Retinal pigment epithelial cell (primary cell): ENCODE measurements around the gene HSD17B12.

Experiments used
- DNase-seq: peaks from one replicate; pipeline ENCODE4 v3.0.0-alpha.2; 2010; ENCODE audit warnings: low read depth
- H3K4me3 ChIP-seq: 2 replicates; pipeline ENCODE4 v1.5.1; 2011; ENCODE audit warnings: mild to moderate bottlenecking, low read length, control low read depth, moderate library complexity
- TF ChIP-seq, protein P1 (sequence below): conservative IDR thresholded peaks from 2 replicates; pipeline ENCODE4 v1.5.1; 2011; ENCODE audit warnings: low read depth, low read length, control low read depth, inconsistent platforms

Gene HSD17B12

DNA sequence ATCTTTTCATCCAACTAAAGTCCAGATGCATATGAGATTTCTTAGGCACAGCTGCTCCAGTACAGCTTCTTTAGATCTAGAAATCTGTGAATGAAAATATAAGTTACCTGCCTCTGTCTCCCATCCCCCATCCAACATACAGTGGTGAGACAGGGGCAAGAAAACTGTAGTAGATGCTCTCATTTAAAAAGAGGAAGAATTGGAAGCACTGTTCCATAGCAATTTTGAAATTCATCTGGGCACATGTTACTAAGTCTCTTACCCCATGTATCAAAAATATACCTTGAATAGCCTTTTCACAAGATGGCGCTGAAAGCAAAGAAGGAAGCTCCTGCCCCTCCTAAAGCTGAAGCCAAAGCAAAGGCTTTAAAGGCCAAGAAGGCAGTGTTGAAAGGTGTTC lies 37.8 kb downstream of the HSD17B12 start:
- H3K4me3 ChIP-seq = no peak overlapping the region
- TF ChIP-seq, protein P1, sequence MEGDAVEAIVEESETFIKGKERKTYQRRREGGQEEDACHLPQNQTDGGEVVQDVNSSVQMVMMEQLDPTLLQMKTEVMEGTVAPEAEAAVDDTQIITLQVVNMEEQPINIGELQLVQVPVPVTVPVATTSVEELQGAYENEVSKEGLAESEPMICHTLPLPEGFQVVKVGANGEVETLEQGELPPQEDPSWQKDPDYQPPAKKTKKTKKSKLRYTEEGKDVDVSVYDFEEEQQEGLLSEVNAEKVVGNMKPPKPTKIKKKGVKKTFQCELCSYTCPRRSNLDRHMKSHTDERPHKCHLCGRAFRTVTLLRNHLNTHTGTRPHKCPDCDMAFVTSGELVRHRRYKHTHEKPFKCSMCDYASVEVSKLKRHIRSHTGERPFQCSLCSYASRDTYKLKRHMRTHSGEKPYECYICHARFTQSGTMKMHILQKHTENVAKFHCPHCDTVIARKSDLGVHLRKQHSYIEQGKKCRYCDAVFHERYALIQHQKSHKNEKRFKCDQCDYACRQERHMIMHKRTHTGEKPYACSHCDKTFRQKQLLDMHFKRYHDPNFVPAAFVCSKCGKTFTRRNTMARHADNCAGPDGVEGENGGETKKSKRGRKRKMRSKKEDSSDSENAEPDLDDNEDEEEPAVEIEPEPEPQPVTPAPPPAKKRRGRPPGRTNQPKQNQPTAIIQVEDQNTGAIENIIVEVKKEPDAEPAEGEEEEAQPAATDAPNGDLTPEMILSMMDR = no peak
- DNase-seq = no peak

DNA sequence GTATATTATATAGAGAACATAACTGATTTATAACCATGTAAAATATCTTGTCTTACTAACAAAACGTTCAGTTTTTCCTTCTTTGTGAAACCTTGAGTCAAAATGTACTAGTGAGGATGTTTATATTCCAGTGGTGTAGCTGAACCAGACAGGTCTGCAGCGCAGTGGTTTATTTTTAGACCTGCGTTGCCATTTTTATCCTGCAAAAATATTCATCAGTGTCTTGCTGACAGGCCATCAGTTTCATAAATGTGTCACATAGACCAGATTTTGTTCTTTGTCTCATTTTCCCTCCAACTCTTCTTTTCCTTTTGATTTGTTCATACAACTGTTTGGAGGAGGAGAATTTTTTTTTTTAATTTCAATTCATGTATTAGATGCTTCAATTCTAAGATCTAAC lies 43.1 kb downstream of the HSD17B12 start:
- H3K4me3 ChIP-seq = no peak overlapping the region
- TF ChIP-seq, protein P1 = no peak
- no peak for DNase-seq

DNA sequence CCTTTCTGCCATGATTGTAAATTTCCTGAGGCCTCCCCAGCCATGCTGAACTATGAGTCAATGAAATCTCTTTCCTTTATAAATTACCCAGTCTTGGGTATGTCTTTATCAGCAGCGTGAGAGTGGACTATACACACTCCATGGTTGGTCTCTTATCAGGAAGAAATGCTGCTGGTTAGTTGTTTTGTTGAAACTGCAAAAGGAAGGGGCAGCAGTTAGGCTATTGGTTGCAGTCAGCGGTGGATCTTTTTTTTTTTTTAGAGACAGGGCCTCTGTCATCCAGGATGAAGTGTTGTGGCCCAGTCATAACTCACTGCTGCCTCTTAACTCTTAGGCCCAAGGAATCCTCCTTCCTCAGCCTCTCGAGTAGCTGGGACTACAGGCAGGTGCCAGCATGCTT lies 51.7 kb downstream of the HSD17B12 start:
- no peak for DNase-seq
- TF ChIP-seq, protein P1 = no peak
- H3K4me3 ChIP-seq = no peak overlapping the region

DNA sequence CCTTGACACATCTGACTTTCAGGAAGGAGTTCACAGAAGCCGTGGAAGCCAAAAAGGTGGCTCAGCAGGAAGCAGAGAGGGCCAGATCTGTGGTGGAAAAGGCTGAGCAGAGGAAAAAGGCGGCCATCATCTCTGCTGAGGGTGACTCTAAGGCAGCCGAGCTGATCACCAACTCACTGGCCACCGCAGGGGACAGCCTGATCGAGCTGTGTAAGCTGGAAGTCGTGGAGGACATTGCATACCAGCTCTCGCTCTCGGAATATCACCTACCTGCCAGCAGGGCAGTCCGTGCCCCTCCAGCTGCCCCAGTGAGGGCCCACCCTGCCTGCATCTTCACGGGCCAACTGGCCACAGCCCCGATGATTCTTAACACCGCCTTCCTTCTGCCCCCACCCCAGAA lies 53.7 kb downstream of the HSD17B12 start:
- no peak overlapping the region for H3K4me3 ChIP-seq
- TF ChIP-seq, protein P1 = no peak
- no peak for DNase-seq

DNA sequence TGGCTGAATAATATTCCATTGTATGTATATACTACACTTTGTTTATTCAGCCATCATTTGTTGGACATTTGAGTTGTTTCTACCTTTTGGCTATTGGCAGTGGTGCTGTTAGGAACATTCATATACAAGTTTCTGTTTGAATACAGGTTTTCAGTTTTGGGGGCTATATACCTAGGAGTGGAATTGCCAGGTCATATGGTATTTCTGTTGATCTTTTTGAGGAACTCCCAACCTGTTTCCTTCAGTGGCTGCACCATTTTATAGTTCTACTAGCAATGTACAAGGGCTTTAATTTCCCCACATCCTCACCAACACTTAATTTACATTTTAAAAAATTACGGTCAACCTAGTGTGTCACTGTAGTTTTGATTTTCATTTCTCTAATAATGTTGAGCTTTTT lies 54.6 kb downstream of the HSD17B12 start:
- DNase-seq = no peak
- H3K4me3 ChIP-seq = no peak overlapping the region
- TF ChIP-seq, protein P1 = no peak

DNA sequence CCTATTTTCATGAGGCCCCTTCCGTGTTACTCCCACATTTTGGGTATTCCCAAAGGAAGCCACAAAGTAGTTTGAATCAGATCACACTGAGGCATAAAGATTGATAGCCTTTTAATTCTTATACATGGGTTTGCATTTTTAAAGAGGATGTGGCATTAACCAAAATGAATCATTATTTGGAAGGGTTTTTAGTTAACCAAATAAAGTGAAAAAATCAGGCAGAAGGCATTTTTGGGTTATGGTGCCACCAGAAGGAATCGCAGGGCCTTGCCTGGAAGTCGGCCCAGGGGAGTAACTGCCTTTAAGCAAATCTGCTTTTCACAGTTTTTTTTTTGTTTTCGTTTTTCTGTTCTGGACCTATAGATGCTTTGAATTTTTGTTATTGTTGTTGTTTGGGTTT lies 55.4 kb downstream of the HSD17B12 start:
- H3K4me3 ChIP-seq = no peak overlapping the region
- TF ChIP-seq, protein P1 = peak; percentile 15
- DNase-seq = no peak

DNA sequence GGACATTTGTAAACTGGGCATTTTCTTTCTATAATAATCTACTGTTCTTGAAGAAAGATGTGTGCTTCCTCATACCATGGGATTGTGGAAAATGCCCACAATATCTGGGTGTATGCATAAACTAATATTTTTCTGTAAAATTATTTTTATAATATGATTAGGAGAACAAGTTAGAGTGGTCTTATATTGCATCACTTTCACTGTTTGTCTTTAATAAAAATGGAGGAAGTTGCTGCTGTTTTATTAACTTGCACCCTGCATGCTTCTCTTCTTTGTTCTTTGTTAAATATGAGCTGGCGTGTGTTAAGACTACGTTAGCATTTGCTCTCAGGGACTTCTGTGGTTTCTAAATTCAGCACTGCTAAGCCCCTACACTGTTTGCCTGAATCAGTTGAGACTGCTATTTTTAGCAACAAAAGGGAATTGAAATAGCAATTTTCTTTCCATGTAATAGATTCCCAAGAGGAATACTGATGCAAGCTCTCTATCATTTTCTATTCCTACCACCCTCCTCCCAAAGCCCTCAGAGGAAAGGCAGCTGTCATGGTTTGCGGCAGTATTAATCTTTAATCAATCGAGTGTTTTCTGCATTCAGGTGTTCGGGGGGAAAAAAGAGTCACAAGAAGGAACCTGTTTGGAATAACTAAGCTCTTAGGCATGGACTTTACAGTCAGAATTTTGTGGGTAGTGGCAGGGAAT lies 56.1 kb downstream of the HSD17B12 start:
- H3K4me3 ChIP-seq = peak overlapping the region; percentile 14
- TF ChIP-seq, protein P1 = no peak
- DNase-seq = peak; percentile 76
